NCI-H1417 (cell line): ENCODE results near the gene BSCL2.
A peak's percentile ranks its signal among the peaks of the same experiment; 100 is the strongest.
"Not testable (repeated sequence)": the region's sequence is repeated elsewhere in the genome, so short reads cannot be mapped to it uniquely, and the experiment has no call there.

Experiments
- DNase-seq, 3 experiments: peaks; one replicate each; lab custom pipeline; 2025; lab: John Stamatoyannopoulos, UW

BSCL2 gene

DNA sequence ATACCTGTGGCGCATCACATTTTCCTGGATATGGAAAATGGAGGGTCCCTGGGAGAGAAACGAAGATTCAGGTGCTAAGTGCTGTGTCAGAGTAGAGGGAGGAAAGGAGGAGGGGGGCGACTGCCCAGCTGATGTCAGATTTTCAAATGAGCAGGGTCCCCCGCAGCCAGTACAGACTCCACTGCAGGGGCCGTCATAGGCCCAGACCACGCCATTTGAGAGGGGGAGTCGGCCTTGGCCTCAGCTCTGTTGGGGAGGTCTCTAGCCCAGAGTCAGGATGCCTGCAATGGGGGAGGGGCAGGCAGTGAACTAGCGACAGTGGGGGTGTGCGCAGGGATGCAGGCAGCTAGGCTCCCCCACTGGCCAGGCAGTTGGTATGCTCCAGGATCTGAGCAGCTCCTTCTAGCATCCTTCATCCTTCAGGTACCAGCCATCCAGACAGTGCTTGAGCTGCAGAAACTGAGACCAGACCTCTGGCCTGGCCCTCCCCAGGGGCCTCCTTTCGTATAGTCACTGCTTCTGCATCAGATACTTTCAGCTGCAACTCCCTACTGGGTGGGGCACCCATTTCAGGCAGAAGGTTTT lies at the start of gene BSCL2, which contains the start of gene GNG3:
Gene BSCL2 (minus strand): TSS at position 148 of the 585 bp plus-strand sequence. CDS start 229 bp downstream, outside the sequence.
Gene GNG3 (plus strand): TSS at position 400 of the 585 bp plus-strand sequence. CDS start 620 bp downstream, outside the sequence.
- DNase-seq, result peak; percentile 42 to 68 (median 64)

DNA sequence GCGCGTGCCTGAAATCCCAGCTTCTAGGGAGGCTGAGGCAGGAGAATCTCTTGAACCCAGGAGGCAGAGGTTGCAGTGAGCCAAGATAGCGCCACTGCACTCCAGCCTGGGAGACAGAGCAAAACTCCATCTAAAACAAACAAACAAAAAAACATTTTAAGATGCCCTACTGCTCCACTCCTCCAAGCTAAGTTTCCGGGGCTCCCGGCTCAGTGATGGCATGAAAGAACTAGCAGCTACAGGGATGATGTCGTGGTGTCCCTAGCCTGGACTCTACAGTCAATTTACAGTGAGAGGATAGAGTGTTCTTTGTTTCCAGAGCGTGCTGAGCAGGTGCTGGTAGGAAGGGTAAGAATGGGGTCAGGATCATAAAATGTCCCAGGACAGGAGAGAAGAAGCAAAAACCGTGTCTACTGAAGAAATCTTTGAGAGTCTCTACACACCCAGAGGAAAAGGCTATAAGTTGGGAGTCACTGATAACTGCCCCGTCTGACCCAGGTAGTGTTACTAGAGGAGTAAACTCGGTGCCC lies 47.9 kb upstream of the BSCL2 start:
- no peak for DNase-seq

DNA sequence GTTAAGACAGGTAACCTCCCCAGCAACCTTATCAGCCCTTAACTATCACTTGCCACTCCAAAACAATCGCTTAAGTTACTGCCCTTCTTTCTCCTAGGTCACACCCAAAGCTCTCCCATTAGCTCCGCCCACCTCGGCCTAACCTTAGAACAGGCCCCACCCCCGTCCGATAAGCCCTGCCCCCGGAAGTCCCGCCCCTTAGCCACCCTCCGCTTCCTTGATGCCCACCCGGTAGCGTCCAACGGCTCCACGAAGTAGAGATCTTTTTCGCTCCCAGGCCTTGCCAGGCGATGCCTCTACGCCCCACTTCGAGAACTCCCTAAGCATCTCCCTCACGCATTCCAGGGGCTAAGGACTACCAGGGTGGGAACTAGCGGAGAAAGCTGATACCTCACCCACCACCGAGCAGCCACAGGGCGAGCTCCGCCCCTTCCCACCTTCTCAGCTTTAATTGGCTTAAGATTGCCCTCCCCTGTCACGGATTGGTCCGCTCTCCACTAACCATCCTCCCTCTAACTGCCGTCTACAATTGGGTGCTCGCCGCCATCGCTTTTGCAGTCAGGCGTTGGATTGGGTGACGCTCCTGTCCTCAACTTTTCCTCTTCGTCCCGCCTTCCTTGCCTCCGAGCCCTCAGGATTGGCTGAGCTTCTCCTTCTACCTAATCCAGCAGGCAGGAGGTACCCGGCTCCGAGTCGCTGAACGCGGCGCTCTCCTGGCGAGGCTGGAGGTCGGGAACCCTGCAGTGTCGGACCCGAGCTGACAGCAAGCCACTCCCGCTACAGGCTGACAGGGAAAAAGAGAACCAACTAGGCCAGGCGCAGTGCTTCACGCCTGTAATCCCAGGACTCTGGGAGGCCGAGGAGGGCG lies 46.7 kb upstream of the BSCL2 start, which contains the start of gene ZBTB3:
Gene ZBTB3 (minus strand): TSS at position 425 of the 868 bp plus-strand sequence. CDS start 496 bp downstream, outside the sequence.
- peak; percentile 99 to 100 (median 100) for DNase-seq

- no peak for DNase-seq
These were observed 45.9 kb upstream of the BSCL2 start for GRCh38 chr11:62752994-62753735.

- DNase-seq, result no peak
These were observed 45.1 kb upstream of the BSCL2 start for GRCh38 chr11:62752177-62752785.

- DNase-seq, result not testable (repeated sequence)
These were observed 42.7 kb upstream of the BSCL2 start for GRCh38 chr11:62749931-62750330.

DNA sequence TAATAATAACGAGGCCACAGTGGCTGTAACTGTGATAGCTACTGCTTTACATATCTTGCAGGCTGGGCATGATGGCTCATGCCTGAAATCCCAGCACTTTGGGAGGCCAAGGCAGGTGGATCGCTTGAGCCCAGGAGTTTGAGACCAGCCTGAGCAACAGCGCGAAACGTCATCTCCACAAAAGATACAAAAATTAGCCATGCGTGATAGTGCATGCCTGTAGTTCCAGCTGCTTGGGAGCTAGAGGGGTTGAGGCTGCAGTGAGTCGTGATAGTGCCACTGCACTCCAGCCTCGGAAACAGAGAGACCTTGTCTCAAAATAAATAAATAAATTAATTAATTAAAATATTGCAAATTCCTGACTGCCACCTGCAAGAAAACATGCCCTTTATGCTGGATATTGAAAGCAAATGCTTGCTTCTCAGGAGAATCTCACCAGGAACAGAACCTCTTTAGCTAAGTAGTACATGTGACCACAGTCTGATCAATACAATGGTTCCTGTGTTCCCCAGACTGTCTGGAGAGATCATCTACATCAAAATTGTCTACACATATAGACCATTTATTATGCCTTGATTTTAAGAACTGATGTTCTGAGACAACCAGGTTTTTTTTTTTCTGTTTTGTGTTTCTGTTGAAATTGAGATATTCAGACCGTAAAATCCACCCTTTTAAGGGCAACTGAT lies 40.4 kb upstream of the BSCL2 start:
- DNase-seq, result peak in 1 of 3 experiments; percentile 33

DNA sequence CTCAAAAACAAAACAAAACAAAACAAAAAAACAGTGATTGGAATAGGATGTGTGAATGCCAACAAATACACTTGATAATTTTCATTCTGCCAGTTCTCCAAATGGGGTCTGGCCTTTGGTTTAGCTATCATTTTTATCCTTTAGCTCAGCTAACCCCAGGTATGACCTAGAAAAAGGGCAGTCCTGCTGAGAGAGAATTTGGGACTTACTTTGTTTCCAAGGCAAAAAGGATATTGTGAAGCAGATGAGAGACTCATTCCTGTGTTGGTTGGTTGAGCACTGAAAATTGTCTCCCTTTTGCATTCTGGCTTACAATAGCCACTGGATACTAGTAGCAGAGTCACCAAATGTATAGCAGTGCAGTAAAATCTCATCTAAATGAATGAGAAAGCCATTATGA lies 30.0 kb upstream of the BSCL2 start:
- DNase-seq, result no peak

DNA sequence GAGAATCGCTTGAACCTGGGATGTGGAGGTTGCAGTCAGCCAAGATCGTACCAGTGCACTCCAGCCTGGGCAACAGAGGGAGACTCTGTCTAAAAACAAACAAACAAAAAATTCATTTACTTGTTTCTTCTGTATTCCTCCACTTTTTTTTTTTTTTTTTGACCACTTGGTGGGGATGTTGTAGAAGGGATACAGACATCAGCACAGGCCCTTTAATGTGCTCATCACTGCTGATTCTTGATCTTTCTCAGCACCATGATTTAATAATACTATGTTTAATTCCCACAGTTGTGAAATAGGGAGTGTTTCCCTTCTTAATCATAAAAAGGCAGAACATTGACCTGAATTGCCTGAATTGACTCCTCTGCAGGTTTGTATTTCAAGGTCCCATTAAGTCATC lies 25.6 kb upstream of the BSCL2 start:
- peak in 1 of 3 experiments; percentile 30 for DNase-seq

GRCh38 chr11:62730076-62730475 lies 22.9 kb upstream of the BSCL2 start:
- not testable (repeated sequence) for DNase-seq

DNA sequence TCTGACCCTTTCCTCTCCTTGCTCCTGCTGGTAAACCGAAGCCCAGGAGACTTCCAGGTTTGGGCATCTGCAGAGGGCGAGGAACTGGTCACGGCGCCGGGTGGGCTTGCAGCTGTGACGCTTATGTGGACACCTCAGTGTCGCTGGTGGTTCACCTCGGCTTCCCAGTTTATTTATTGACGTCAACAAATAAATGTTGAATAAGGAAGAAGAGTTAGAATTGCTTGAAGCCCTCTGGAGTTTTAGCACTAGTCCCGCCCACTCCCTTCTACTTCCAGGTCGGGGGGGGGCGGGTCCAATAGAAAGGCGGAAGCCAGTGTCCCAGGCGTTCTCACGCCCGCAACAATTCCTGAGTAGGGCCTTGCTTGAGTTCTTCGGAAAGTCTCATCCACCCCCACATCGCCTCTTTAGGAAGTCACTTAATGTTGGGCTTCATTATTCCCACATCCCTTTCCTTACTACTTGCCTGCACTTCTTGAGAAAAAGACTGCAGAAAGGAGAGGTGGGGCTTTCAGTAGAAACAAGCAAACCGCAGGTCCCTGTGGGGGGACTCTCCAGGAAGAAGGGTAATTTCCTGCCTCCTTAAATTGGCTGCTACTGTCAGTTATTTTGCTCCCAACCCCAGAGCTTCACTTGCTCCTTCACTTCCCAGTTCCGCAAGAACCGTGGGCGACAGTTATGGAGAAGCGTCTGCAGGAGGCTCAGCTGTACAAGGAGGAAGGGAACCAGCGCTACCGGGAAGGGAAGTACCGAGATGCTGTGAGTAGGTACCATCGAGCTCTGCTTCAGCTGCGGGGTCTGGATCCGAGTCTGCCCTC lies 21.2 kb upstream of the BSCL2 start, which contains the start of gene TTC9C:
Gene TTC9C (plus strand): TSS at position 316 of the 818 bp plus-strand sequence. CDS start 363 bp downstream, at position 679.
- DNase-seq, result peak; percentile 88 to 95 (median 93)

- peak; percentile 99 to 100 (median 99) for DNase-seq
These were observed 20.6 kb upstream of the BSCL2 start for GRCh38 chr11:62727872-62728170.

DNA sequence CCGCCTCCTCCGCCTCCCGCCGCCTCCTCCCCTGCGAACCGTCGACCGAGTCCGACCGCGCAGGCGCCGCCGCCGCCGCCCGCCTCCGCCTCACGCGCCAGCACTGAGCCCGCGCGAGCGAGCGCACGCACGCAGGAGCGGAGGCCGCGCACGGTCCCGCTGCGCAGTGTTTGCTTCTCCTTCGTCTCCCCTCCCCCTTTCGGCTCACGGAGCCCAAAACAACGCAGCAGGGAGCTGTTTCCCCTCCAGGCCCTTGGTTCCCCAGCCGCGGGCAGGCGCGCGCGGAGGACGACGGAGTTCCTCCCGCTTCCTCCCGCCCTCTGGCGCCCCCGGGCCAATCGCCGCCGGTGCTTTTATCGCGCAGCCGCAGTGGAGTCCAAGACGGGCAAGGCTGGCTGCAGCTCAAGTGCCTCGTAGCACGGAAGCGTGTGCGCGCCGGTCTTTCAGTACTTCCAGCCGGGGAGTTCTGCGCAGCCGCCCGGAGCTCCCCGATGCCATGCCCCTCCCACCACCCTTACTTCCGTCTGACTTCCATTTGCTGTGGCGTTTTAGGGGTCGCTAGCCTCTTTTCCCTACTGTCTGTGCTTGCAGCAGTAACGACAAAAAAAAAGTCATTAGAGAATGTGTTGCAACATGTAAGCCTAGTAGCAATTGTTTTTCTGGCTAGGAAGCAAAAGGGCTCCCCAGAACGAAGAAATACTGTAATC lies 20.1 kb upstream of the BSCL2 start, which contains the start of gene HNRNPUL2:
Gene HNRNPUL2 (minus strand): TSS at position 293 of the 707 bp plus-strand sequence. CDS start 301 bp downstream, outside the sequence.
- DNase-seq, result peak; percentile 99 to 100 (median 100)

GRCh38 chr11:62726915-62727164 lies 19.6 kb upstream of the BSCL2 start:
- no peak for DNase-seq

- peak in 1 of 3 experiments; percentile 64 for DNase-seq
These were observed 19.1 kb upstream of the BSCL2 start for GRCh38 chr11:62726156-62726914.

DNA sequence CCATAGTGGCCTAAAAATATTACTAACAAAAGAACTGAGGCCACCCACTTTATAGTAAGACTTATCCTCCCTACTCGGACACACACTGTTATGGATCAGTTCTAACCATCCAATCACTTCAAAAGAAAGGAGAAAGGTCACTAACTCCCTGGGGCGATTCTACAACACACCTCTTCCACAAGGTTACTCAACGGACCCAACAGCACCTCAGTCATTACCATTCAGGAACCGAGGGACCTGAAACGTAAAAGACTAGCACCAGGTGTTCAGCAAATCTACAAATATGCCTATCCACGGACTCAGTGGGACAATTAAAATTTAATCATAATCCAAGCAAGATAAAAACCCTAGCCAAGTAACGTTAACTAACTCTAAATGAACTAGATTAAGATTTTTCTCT lies 18.4 kb upstream of the BSCL2 start:
- peak in 1 of 3 experiments; percentile 46 for DNase-seq

- peak in 1 of 3 experiments; percentile 26 for DNase-seq
These were observed 16.9 kb upstream of the BSCL2 start for GRCh38 chr11:62724171-62724570.

- no peak for DNase-seq
These were observed 14.8 kb upstream of the BSCL2 start for GRCh38 chr11:62721994-62722393.
